NCI-H2081 (cell line): Measurements from ENCODE around the gene LILRB2.
A peak's percentile ranks its signal among the peaks of the same experiment; 100 is the strongest.
"Not testable (repeated sequence)": the region's sequence is repeated elsewhere in the genome, so short reads cannot be mapped to it uniquely, and the experiment has no call there.

Experiments used
- DNase-seq, 2 experiments: peaks; one replicate each; lab custom pipeline; 2025; lab: John Stamatoyannopoulos, UW

Gene LILRB2

GRCh38 chr19:54281007-54281728, at the start of gene LILRB2:
Gene LILRB2 (minus strand): TSS chr19:54281110. CDS start chr19:54280496, 614 bp downstream.
- no peak for DNase-seq

GRCh38 chr19:54329476-54330165, 48.7 kb upstream of the LILRB2 start:
- no peak for DNase-seq

- not testable (repeated sequence) for DNase-seq
These were observed 47.9 kb upstream of the LILRB2 start for GRCh38 chr19:54328781-54329180.

GRCh38 chr19:54325631-54326030, 44.7 kb upstream of the LILRB2 start:
- DNase-seq: no peak

DNA sequence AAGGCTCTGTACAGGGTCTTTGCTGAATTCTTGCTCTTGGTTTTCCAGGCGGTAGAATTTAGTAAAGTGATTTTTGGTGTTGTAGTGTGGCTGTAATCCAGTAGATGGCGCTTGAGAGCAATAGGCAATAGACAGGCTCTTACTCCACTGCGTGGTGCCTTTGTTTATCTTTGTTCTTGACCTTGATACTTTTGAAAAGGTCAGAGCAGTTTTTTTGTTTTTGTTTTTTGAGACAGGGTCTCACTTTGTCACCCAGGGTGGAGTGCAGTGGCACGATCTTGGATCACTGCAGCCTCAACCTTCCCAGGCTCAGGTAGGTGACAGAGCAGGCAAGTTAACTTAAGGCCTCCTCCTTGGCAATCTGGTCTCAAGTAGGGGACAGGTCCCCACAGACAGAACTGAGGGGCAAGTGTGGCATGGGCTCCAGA, 44.3 kb upstream of the LILRB2 start:
- peak in 1 of 2 experiments; percentile 1 for DNase-seq

- no peak for DNase-seq
These were observed 43.2 kb upstream of the LILRB2 start for GRCh38 chr19:54324071-54324470.

GRCh38 chr19:54322934-54323333, 42.0 kb upstream of the LILRB2 start:
- not testable (repeated sequence) for DNase-seq

GRCh38 chr19:54322295-54322694, 41.4 kb upstream of the LILRB2 start:
- not testable (repeated sequence) for DNase-seq

DNA sequence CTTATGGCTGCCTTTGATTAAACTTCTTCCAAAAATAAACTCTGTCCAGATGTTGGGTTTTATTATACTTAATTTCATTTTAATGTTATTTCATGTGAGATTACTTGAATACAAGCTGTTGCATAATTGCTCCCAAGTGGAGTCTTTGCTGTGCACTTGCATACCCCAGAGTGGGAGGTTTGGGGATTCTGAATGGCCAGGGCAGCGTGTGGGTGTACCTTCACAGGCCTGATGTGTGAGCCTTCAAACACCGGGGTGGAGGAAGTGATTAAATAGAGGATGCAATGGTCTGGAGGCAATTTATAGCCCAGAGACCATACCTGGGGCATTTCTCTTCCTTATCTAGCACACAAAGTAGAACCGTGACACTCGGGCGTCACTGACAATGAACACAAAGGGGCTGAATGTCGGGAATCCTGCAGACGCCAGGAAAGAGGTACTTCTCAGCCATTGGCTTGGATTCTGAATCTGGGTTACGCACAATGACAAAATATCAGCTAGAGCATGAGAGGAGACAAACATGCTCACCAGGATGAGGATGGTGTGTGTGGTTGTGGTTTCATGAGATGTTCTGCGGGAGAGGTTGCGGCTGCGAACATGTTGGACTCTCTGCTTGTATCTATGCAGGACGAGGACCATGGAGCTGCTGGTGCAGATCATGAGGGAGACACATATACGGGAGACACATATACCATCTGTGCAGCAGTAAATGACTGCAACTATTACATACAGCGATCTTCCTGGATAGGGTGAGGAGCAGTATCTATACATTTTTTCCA, 39.2 kb upstream of the LILRB2 start:
- DNase-seq: no peak

DNA sequence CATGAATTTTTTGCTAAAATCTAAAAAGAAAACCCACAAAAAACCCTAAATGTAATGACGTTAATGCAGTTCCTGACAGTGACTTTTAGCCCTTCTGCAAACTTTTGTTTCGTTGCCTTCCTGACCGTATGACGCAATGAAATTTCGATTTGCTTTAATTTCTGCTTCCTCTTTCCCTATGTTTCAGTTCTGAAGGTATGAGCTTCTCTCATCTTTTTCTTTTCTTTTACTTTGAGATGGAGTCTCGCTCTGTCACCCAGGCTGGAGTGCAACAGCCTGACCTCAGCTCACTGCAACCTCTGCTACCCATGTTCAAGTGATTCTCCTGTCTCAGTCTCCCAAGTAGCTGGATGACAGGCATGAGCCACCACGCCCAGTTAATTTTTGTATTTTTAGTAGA, 38.1 kb upstream of the LILRB2 start:
- DNase-seq: no peak

GRCh38 chr19:54317965-54318240, 37.0 kb upstream of the LILRB2 start:
- DNase-seq: no peak

DNA sequence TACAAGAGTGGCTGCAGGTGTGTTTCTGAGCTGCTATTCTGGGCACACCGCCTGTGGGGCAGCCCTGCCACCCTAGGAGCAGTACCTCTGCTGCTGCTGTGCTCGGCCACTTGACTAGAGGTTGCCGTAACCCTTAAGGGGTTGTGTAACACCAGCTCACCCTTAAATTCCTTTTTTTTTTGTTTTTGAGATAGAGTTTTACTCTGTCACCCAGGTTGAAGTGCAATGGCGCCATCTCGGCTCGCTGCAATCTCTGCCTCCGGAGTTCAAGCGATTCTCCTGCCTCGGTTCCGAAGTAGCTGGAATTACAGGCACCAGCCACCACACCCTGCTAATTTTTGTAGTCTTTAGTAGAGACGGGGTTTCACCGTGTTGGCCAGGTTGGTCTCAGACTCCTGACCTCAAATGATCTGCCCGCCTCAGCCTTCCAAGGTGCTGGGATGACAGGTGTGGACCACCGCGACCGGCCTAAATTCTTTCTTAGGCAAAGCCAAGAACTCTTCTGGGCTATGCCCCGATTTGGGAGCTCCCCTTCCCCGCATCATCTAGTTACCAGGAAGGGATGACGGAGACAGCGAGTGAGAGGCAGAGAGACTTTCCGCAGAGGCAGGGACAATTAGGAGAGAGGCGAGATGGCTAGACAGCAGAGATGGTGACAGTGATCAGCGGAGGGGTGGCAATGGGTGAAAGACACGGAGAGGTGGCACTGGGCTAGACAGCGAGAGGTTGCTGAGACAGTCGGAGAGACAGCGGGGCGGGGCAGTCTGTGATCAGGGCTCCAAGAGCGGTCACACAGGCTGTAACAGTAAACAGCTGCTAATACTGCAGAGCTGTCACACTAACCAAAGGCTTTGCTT, 36.4 kb upstream of the LILRB2 start:
- no peak for DNase-seq

DNA sequence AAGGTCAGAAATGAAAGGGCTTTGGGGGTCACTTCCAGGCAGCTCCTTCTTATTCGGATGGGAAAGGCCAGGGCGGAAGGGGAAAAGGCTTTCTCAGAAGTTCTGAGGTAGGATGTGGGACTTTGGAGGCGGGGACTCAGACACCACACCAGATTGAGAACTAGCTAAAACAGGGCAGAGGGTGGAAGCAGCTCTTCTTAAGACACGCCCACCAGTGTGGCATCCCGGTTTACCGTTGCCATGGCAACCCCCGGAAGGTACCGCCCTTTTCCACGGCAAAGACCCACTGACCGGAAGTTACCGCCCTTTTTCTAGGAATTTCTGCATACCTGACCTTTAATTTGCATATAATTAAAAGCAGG, 35.8 kb upstream of the LILRB2 start:
- DNase-seq: no peak

DNA sequence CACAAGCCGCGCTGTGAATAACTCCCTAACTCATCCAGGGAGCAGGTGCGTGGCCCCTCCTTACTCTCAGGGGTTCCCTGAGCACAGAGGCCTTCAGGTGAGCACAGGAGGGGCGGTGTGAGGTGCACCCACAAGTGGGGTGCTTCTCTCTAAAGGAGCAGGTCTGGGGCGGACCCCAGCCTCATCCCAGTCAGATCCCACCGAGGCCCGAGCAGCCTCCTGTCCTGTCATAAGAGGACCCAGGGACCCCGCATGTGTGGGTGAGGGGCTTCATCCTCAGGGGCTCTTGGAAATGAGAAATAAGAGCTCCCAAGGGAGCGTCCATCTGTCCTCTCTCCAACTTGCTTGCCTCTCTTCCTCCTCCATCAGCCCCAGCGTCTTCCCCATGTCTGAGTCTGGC, 35.0 kb upstream of the LILRB2 start:
- DNase-seq: no peak

GRCh38 chr19:54312436-54313377, 31.8 kb upstream of the LILRB2 start, which contains the start of gene LILRA5:
Gene LILRA5 (minus strand): TSS chr19:54313166. CDS start chr19:54313019, 147 bp downstream.
- DNase-seq: no peak

DNA sequence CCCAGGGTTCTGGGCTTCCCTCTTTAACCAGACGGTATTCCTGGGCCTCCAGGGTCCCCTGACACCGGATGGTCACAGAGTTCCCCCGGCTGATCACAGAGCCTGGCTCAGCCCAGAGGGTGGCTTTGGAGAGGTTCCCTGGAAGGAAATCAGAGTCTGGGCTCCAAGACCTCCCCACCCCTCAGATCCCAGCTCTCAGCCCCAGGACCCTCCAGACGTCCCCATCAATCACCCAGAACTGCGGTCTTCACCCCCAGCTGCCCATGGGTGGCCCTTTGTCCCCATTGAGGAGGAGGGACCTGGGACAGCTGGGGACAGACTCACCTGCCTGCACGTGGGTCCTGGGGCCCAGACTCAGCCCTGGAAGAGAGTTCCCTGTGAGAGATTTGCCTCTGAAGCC, 31.1 kb upstream of the LILRB2 start:
- no peak for DNase-seq

DNA sequence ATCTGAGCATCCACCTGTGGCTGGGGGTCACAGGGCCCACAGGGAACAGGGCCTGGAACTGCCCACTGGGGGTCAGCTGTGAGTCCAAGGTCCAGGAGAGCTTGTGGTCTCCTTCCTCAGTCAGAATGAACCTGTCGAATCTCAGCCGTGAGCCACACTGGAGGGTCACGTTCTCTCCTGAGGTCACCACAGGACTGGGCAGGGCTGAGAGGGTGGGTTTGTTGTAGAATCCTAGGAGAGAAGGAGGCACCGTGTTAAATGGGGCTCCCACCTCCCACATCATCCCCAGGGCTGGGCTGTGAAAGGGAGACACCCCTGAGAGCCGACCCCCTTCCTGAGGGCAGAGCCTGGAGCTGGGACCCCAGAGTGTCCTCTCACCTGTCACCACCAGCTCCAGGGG, 30.6 kb upstream of the LILRB2 start:
- DNase-seq: no peak

- DNase-seq: no peak
These were observed 29.6 kb upstream of the LILRB2 start for GRCh38 chr19:54310543-54310942.

DNA sequence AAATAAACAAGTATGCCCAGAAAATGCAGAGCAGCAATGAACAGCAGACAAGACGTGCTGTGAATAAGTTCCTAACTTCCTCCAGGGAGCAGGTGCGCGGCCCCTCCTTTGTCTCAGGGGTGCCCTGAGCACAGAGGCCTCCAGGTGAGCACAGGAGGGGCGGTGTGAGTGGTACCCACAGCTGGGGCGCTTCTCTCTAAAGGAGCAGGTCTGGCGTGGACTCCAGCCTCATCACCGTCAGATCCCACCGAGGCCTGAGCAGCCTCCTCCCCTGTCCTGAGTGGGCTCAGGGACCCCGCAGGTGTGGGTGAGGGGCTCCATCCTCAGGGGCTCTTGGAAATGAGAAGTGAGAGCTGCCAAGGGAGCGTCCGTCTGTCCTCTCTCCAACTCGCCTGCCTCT, 28.9 kb upstream of the LILRB2 start:
- no peak for DNase-seq

GRCh38 chr19:54307389-54308020, 26.6 kb upstream of the LILRB2 start:
- no peak for DNase-seq
